Keratinocyte (primary cell): ENCODE results near the gene GPRIN2. TPM values are rescaled to one million over a fixed set of nuclear protein-coding genes. Genes with fewer than 3 reads are reported as not detected.

Experiments
- DNase-seq: peaks from one replicate; pipeline ENCODE4 v3.0.0-alpha.2; 2011; ENCODE audit warnings: low read depth, missing footprints, low spot score
- FAIRE-seq: peaks from 2 replicates; lab custom pipeline; 2011; peaks lifted over from hg19 to GRCh38; lab: Jason Lieb, UNC
- H2AFZ ChIP-seq: 2 replicates; pipeline ENCODE4 v1.6.0; 2012; ENCODE audit warnings: low read length, control low read depth, inconsistent platforms; ENCODE audit not compliant: control insufficient read depth
- H3K27ac ChIP-seq: 2 replicates; pipeline ENCODE4 v1.5.1; 2011; ENCODE audit warnings: low read length; ENCODE audit not compliant: control insufficient read depth, insufficient read depth
- H3K27me3 ChIP-seq: 3 replicates; pipeline ENCODE4 v1.6.0; 2011; ENCODE audit warnings: low read length; ENCODE audit not compliant: control insufficient read depth, insufficient read depth; ENCODE audit errors: extremely low read depth
- H3K36me3 ChIP-seq, 2 experiments: 2 replicates in 1 of 2; 3 replicates in 1 of 2; pipeline ENCODE4 v1.5.1; 2011; ENCODE audit warnings: low read length in 2 of 2, mild to moderate bottlenecking in 1 of 2; ENCODE audit not compliant: control insufficient read depth in 2 of 2, insufficient read depth in 2 of 2; ENCODE audit errors: extremely low read depth in 1 of 2
- H3K4me1 ChIP-seq: 3 replicates; pipeline ENCODE4 v1.5.1; 2011; ENCODE audit warnings: low read length; ENCODE audit not compliant: control insufficient read depth, insufficient read depth; ENCODE audit errors: extremely low read depth
- H3K4me2 ChIP-seq: 3 replicates; pipeline ENCODE4 v1.6.0; 2011; ENCODE audit warnings: low read depth, low read length; ENCODE audit not compliant: control insufficient read depth, insufficient read depth; ENCODE audit errors: extremely low read depth
- H3K4me3 ChIP-seq, 3 experiments: fragments of 200-600 bp in 1 of 3; sonication (generic) in 1 of 3; 2 replicates in 2 of 3; 3 replicates in 1 of 3; pipeline ENCODE4 v1.5.1; 2011 to 2016; ENCODE audit warnings: low read length in 3 of 3, mild to moderate bottlenecking in 3 of 3, control low read depth in 2 of 3, inconsistent platforms in 1 of 3, low read depth in 1 of 3, mixed read lengths in 1 of 3, mixed run types in 1 of 3, moderate library complexity in 1 of 3; ENCODE audit not compliant: control insufficient read depth in 2 of 3, insufficient read depth in 2 of 3; ENCODE audit errors: extremely low read depth in 1 of 3
- H3K79me2 ChIP-seq: 2 replicates; pipeline ENCODE4 v1.6.0; 2012; ENCODE audit warnings: low read length; ENCODE audit not compliant: control insufficient read depth, insufficient read depth
- H3K9ac ChIP-seq: 3 replicates; pipeline ENCODE4 v1.6.0; 2011; ENCODE audit warnings: low read length; ENCODE audit not compliant: control insufficient read depth, insufficient read depth; ENCODE audit errors: extremely low read depth
- H3K9me1 ChIP-seq: 3 replicates; pipeline ENCODE4 v1.6.0; 2011; ENCODE audit warnings: low read length; ENCODE audit not compliant: control insufficient read depth, insufficient read depth; ENCODE audit errors: extremely low read depth
- H3K9me3 ChIP-seq: 2 replicates; pipeline ENCODE4 v1.5.1; 2012; ENCODE audit warnings: low read depth, low read length; ENCODE audit not compliant: control insufficient read depth
- H4K20me1 ChIP-seq: 3 replicates; pipeline ENCODE4 v1.6.0; 2011; ENCODE audit warnings: low read length; ENCODE audit not compliant: control insufficient read depth, insufficient read depth; ENCODE audit errors: extremely low read depth
- CTCF ChIP-seq, 3 experiments: IDR thresholded peaks in 1 of 3; conservative IDR thresholded peaks in 1 of 3; optimal IDR thresholded peaks in 1 of 3; 2 replicates in 2 of 3; 3 replicates in 1 of 3; pipeline versions ENCODE3 to v1.5.1; 2011; ENCODE audit warnings: low read length in 3 of 3, mild to moderate bottlenecking in 3 of 3, moderate library complexity in 2 of 3, control low read depth in 1 of 3, inconsistent platforms in 1 of 3; ENCODE audit not compliant: insufficient read depth in 2 of 3; ENCODE audit errors: extremely low read depth in 1 of 3
- EZH2 ChIP-seq: IDR thresholded peaks from one replicate; pipeline ENCODE4 v1.6.1; 2012; ENCODE audit warnings: inconsistent platforms, mild to moderate bottlenecking, low read length, moderate library complexity
- dilution Hi-C: fragments of 300-500 bp; cut with MboI; formaldehyde crosslinking; loops from one replicate; pipeline ENCODE4 v1.7.0; 2020; ENCODE audit warnings: low sequenced_read_pairs; ENCODE audit not compliant: extremely low pct_ligation_motif_present
- polyA plus RNA-seq, 5 experiments: library from polyadenylated mRNA; depleted of rRNA in 3 of 5; stranded (reverse) in 3 of 5; stranded (forward) in 1 of 5; unstranded in 1 of 5; fragments of >200 nt; gene quantifications; 1 replicate in 1 of 5; 2 replicates in 3 of 5; 3 replicates in 1 of 5; pipeline versions ENCODE4 v1.2.1 to v1.2.3, GENCODE V29; 2011 to 2012; ENCODE audit warnings: missing spikeins in 2 of 5, low read depth in 1 of 5, low replicate concordance in 1 of 5

GPRIN2 gene
- polyA plus RNA-seq, 1 donor (not counting 4 experiments of a cell fraction or from before 2014, with no cell fraction given) = 0.08 TPM

GRCh38 chr10:46524472-46525176 is 31.8 kb downstream of the GPRIN2 start:
- TF ChIP-seq EZH2 (no peak), CTCF (optimal IDR thresholded peaks at IDR 0.05 in 1 of 3, IDR thresholded peaks at IDR 0.05 in 1 of 3, conservative IDR thresholded peaks at IDR 0.05 in 1 of 3; ENCODE audit: extremely low read depth in 1 of 3, insufficient read depth in 2 of 3, low read length in 3 of 3) (no peak)
- Histone ChIP-seq H3K79me2 (no peaks in the 10 kb centered on the region), H3K4me2 (peak overlapping the region; percentile 87), H3K36me3 (no peaks in the 10 kb centered on the region), H2AFZ (peak overlapping the region; percentile 49), H3K27ac (peak overlapping the region; percentile 73), H3K9me3 (no peaks in the 10 kb centered on the region), H4K20me1 (no peaks in the 10 kb centered on the region), H3K4me1 (peaks cover 49% of the 10 kb centered on the region), H3K9me1 (no peaks in the 10 kb centered on the region), H3K9ac (peak overlapping the region; percentile 65), H3K4me3 (peak overlapping the region in 1 of 3 experiments; percentile 8), H3K27me3 (no peaks in the 10 kb centered on the region)
- FAIRE-seq = no peak
- dilution Hi-C loops = no loop called here
- peak; percentile 61 for DNase-seq

DNA sequence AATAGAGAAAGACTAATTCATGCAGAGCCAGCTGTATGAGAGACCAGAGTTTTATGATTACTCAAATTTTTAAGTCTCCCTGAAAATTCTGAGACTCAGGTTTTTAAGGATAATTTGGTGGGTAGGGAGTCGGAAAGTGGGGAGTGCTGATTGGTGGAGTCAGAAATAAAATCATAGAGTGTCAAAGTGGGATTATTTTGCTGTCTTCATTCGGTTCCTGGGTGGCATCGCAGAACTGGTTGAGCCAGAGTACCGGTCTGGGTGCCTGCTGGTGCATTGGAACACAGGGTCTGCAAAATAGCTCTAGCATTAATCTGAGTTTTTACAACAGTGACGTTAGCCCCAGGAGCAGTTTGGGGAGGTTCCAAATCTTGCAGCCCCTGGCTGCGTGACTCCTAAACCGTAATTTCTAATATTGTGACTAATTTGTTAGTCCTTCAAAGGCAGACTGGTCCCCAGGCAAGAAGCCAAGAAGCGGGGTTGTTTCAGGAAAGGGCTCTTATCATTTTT is 32.4 kb downstream of the GPRIN2 start:
- dilution Hi-C loops = no loop called here
- H2AFZ ChIP-seq = peak overlapping the region; percentile 93
- H3K9me3 ChIP-seq = no peaks in the 10 kb centered on the region
- FAIRE-seq (peak; percentile 73), DNase-seq (peak; percentile 91)
- no peaks in the 10 kb centered on the region for H3K27me3 ChIP-seq
- TF ChIP-seq EZH2 = no peak
- no peak for TF ChIP-seq CTCF (optimal IDR thresholded peaks at IDR 0.05 in 1 of 3, IDR thresholded peaks at IDR 0.05 in 1 of 3, conservative IDR thresholded peaks at IDR 0.05 in 1 of 3; ENCODE audit: extremely low read depth in 1 of 3, insufficient read depth in 2 of 3, low read length in 3 of 3)
- H3K4me1 ChIP-seq = peaks cover 49% of the 10 kb centered on the region
- H3K9me1 ChIP-seq = no peaks in the 10 kb centered on the region
- H4K20me1 ChIP-seq = no peaks in the 10 kb centered on the region
- H3K9ac ChIP-seq = peak overlapping the region; percentile 65
- H3K4me2 ChIP-seq = peak overlapping the region; percentile 87
- H3K4me3 ChIP-seq = peak overlapping the region in 2 of 3 experiments; percentile 8 to 39
- H3K79me2 ChIP-seq = no peaks in the 10 kb centered on the region
- H3K36me3 ChIP-seq = no peaks in the 10 kb centered on the region
- peak overlapping the region; percentile 73 for H3K27ac ChIP-seq
